ENCODE measurements around the gene LIN28B.

The LIN28B gene

DNA sequence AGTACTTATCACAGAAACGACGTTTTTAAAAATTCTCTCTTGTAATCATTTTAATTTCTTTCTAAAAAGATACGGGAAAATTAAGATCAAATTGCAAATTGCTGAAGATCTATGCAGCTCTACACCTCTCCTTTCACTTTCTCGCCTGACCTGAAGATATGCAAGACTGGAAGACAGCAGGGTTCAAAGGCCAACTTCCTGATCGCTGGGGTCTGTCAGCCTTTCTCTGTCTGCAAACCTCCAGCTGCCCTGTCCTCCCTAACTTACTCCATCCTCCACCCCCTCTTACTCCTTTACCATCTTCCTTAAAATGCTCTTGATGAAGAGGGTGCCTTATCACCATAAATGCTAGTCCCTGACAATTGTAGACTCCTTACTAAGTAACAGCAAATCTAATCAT lies 159.2 kb downstream of the LIN28B start:
- TF ChIP-seq, protein P1, sequence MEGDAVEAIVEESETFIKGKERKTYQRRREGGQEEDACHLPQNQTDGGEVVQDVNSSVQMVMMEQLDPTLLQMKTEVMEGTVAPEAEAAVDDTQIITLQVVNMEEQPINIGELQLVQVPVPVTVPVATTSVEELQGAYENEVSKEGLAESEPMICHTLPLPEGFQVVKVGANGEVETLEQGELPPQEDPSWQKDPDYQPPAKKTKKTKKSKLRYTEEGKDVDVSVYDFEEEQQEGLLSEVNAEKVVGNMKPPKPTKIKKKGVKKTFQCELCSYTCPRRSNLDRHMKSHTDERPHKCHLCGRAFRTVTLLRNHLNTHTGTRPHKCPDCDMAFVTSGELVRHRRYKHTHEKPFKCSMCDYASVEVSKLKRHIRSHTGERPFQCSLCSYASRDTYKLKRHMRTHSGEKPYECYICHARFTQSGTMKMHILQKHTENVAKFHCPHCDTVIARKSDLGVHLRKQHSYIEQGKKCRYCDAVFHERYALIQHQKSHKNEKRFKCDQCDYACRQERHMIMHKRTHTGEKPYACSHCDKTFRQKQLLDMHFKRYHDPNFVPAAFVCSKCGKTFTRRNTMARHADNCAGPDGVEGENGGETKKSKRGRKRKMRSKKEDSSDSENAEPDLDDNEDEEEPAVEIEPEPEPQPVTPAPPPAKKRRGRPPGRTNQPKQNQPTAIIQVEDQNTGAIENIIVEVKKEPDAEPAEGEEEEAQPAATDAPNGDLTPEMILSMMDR (IDR thresholded peaks at IDR 0.05): no peak
- no peak overlapping the region for H3K27ac ChIP-seq
- no peaks in the 10 kb centered on the region for H3K27me3 ChIP-seq
- no peaks in the 10 kb centered on the region for H3K9me3 ChIP-seq
- no peaks in the 10 kb centered on the region for H3K4me1 ChIP-seq
- no peak for DNase-seq
- intact Hi-C loops (cut with DNase I; ENCODE audit: low total_unique reads): no loop called here
- peaks cover 26 to 43% (median 31%) of the 10 kb centered on the region in 3 donors for H3K36me3 ChIP-seq
- no peak overlapping the region for H3K4me3 ChIP-seq

DNA sequence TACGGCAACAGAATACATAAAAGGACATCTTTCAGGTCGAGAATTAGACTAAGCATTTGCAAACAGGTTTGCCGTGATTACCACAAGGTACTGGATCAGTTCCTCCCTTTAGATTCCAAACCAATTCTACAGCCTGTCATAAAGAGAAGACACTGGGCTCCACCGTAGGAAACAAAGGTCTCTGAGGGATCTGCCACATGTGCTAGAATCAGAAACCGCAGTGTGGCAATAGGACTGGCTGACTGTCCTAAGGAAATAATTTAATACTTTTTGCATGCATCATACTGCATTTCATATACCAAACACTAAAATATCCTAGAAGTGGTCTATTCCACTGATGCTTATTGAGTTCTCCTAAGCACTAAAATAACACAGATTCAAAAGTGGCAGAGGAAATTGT lies 163.7 kb downstream of the LIN28B start:
- Histone ChIP-seq H3K9me3 (no peaks in the 10 kb centered on the region), H3K36me3 (peaks cover 38 to 52% (median 46%) of the 10 kb centered on the region in 3 donors), H3K4me1 (no peaks in the 10 kb centered on the region), H3K27me3 (no peaks in the 10 kb centered on the region), H3K4me3 (no peak overlapping the region), H3K27ac (no peak overlapping the region)
- TF ChIP-seq, protein P1 (IDR thresholded peaks at IDR 0.05): no peak
- intact Hi-C loops (cut with DNase I; ENCODE audit: low total_unique reads): no loop called here
- no peak for DNase-seq

DNA sequence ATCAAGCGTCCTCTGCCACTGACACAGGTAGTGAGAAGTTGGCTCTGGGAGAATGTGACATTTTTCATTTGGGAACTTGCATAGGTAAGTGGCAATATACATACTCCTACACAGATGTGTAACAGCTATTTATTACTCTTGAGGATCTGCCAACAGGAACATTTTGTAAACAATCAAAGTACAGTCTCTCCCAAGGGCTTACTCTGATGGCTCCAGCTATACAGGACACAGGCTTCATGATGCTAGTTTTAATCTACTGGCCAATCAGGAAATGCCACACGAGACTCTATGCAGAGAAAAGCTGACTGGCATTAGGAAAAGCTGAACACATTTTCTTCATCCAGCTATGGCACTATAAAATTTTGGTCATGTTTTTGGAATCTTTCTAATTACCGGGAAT lies 165.1 kb downstream of the LIN28B start:
- intact Hi-C loops (cut with DNase I; ENCODE audit: low total_unique reads): no loop called here

DNA sequence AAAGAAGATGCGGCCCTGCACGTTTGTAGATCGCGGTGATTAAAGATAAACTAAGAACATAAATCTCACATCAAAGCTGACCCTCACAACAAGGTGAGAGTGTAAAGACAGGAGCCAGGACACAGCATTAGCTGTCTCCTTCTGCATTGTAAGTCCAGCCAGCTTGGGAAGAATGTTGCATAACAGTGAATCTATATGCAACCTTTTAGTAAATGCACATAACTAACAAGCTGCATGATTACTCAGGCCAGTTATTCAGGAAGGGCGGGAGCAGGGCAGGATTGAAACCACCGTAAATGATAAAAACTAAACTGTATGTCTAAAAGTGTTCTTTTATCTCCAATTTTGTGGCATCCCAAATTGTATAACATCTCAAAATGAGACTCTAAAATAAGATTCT lies 165.8 kb downstream of the LIN28B start:
- Histone ChIP-seq H3K27me3 (no peaks in the 10 kb centered on the region), H3K4me3 (no peak overlapping the region), H3K9me3 (no peaks in the 10 kb centered on the region), H3K4me1 (no peaks in the 10 kb centered on the region), H3K27ac (no peak overlapping the region), H3K36me3 (peaks cover 31 to 39% (median 38%) of the 10 kb centered on the region in 3 donors)
- TF ChIP-seq, protein P1 (IDR thresholded peaks at IDR 0.05): no peak
- intact Hi-C loops (cut with DNase I; ENCODE audit: low total_unique reads): no loop called here
- no peak for DNase-seq

More for the DNA sequence above, 165.1 kb downstream of the LIN28B start:
- Histone ChIP-seq H3K4me3 (no peak overlapping the region), H3K36me3 (peaks cover 31 to 45% (median 44%) of the 10 kb centered on the region in 3 donors), H3K4me1 (no peaks in the 10 kb centered on the region), H3K27me3 (no peaks in the 10 kb centered on the region), H3K9me3 (no peaks in the 10 kb centered on the region), H3K27ac (no peak overlapping the region)
- TF ChIP-seq, protein P1 (IDR thresholded peaks at IDR 0.05): no peak
- no peak for DNase-seq

Measured in tibial artery (tissue), 4 donors.